HG03045 (cell line): ENCODE data around the gene CIC.

ENCODE experiments used
- ATAC-seq: cut with Tn5 transposase; IDR thresholded peaks from one replicate; pipeline ENCODE4 v1.9.1; 2021; ENCODE audit warnings: mild to moderate bottlenecking, moderate library complexity; ENCODE audit not compliant: unreplicated experiment

Gene CIC

GRCh38 chr19:42286349-42287016 lies 17.4 kb downstream of the CIC start:
- no peak for ATAC-seq

GRCh38 chr19:42287017-42287826 lies 18.2 kb downstream of the CIC start:
- no peak for ATAC-seq

DNA sequence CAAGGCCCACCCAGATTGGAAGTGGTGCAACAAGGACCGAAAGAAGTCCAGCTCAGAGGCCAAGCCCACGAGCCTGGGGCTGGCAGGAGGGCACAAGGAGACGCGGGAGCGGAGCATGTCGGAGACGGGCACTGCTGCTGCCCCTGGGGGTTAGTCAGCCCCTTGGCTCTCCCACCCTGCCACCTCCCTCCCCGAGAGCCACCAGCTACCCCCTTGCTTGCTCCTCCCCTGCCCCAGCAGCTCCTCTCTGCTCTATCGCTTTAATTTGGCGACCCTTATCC lies 18.7 kb downstream of the CIC start:
- no peak for ATAC-seq

DNA sequence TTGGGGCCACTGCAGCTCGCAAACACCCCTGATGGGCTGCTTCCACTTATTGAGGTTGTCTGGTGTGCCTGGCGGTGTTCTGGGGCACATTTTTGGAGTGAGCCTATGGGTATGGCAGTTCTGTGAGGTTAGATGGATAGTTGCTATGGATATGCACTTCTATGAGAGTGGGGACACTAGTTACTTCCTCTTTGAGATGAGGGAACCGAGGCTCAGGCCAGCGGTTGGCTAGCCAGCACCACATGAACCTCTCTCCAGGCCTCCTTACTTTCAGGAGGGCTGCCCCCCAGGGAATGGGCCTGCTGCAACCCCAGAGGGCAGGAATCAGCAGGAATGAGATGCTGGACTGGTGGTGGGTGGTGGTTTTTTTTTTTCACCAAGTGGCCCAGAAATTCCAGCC lies 19.3 kb downstream of the CIC start:
- no peak for ATAC-seq

DNA sequence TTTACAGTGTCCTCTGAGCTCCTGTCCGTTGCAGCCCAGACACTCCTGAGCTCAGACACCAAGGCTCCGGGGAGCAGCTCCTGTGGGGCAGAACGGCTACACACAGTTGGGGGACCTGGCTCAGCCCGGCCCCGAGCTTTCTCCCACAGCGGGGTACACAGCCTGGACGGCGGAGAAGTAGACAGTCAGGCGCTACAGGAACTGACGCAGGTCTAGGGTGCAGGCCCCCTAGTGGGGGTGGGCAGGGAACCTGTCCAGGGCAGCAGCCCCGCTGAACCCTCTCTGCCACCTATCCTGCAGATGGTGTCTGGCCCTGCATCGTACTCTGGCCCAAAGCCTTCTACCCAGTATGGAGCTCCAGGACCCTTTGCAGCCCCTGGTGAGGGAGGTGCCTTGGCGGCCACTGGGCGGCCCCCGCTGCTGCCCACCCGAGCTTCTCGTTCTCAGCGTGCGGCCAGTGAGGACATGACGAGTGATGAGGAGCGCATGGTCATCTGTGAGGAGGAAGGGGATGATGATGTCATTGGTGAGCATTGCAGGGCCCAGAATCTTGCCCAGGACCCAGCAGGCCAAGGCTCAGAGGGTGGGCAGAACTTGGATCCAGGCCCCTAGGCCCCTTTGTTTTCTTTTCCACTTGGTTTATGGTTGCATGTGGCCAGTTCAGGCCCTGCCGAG lies 20.0 kb downstream of the CIC start:
- no peak for ATAC-seq

DNA sequence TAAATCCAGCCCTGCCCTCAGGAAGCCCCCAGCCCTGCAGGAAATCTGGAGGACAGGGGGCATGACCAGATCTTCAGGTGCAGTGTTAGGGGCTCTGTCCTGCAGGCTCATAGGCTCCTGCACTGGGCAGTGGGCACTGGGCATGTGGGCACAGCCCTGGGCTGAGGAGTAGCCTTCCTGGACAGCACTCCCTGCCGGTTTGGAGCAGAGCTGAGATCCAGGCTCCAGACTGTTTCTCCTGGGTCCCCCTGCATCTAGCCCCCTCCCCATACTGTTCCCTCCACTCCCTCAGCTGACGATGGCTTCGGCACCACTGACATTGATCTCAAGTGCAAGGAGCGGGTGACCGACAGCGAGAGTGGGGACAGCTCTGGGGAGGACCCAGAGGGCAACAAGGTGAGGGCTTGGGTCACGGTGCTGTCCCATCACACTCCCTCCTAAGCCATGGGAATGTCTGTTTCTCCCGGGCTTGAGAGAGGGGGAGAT lies 20.5 kb downstream of the CIC start:
- no peak for ATAC-seq

- ATAC-seq: no peak
Observed at GRCh38 chr19:42290136-42290522, 21.1 kb downstream of the CIC start.

- no peak for ATAC-seq
Observed at GRCh38 chr19:42290523-42291434, 21.7 kb downstream of the CIC start.

DNA sequence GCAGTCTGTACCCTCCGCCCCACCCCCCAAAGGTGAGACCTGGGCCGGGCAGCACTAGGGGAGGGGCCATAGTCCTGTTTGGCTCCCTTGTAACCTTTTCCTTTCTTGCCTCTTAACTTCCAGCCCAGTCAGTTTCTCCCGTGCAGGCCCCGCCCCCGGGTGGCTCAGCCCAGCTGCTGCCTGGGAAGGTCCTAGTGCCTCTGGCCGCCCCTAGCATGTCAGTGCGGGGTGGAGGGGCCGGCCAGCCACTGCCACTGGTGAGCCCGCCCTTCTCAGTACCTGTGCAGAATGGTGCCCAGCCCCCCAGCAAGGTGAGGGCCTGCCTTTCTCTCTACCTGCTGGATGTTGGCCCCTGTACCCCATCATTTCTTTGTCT lies 22.4 kb downstream of the CIC start:
- ATAC-seq: no peak

DNA sequence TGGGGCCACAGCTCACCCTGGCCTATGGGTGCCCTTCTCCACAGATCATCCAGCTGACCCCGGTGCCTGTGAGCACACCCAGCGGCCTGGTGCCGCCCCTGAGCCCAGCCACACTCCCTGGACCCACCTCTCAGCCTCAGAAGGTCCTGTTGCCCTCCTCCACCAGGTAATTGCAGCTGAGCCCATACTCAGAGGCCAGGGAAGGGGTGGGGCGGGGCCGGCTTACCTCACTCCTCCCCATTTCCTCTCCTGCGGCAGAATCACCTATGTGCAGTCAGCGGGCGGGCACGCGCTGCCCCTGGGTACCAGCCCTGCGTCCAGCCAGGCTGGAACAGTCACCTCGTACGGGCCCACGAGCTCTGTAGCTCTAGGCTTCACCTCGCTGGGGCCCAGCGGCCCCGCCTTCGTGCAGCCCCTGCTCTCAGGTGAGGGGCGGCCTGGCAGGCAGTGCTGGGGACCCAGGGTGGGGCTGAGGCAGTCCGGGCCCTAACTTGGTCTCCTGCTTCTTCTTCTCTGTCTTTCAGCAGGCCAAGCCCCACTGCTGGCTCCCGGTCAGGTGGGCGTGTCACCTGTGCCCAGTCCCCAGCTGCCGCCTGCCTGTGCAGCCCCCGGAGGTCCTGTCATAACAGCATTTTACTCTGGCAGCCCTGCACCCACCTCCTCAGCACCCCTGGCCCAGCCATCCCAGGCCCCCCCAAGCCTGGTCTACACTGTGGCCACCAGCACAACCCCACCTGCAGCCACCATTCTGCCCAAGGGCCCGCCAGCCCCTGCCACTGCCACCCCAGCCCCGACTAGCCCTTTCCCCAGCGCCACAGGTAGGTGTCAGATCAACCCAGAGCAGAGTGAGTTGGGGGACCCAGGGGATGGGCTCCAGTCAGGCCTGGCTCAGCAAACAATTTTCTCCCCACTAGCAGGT lies 23.2 kb downstream of the CIC start:
- ATAC-seq: no peak

GRCh38 chr19:42292963-42293362 lies 23.9 kb downstream of the CIC start:
- no peak for ATAC-seq

- ATAC-seq: no peak
Observed at GRCh38 chr19:42293540-42293939, 24.5 kb downstream of the CIC start.

DNA sequence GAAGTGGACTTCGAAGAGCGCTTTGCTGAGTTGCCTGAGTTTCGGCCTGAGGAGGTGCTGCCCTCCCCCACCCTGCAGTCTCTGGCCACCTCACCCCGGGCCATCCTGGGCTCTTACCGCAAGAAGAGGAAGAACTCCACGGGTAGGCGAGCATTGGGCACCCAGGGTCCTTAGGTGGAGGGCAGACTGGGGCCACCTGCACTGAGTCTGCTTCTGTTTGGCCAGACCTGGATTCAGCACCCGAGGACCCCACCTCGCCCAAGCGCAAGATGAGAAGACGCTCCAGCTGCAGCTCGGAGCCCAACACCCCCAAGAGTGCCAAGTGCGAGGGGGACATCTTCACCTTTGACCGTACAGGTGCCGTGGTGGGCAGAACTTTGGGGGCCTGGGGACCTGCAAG lies 24.9 kb downstream of the CIC start:
- ATAC-seq: no peak

- no peak for ATAC-seq
Observed at GRCh38 chr19:42294471-42295137, 25.6 kb downstream of the CIC start.

DNA sequence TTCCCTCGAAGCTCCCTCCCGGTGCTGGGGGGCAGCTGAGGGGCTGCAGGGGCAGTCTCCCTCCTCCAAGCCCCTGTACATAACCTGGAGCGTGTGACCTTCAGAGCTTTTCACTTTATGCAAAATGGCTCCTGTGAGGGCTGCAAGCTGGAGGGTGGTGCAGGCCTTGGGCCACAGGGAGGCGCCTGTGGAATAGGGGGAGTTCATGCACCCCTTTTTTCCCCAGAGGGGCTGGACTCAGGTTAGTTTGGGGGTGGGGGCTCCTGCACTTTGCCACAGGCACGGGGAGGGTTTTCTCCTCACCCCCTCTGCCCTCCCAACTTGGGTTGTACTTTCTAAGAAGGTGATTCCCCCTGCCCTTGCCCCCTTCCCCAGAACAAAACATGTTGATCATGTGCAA lies 26.3 kb downstream of the CIC start:
- ATAC-seq: no peak

DNA sequence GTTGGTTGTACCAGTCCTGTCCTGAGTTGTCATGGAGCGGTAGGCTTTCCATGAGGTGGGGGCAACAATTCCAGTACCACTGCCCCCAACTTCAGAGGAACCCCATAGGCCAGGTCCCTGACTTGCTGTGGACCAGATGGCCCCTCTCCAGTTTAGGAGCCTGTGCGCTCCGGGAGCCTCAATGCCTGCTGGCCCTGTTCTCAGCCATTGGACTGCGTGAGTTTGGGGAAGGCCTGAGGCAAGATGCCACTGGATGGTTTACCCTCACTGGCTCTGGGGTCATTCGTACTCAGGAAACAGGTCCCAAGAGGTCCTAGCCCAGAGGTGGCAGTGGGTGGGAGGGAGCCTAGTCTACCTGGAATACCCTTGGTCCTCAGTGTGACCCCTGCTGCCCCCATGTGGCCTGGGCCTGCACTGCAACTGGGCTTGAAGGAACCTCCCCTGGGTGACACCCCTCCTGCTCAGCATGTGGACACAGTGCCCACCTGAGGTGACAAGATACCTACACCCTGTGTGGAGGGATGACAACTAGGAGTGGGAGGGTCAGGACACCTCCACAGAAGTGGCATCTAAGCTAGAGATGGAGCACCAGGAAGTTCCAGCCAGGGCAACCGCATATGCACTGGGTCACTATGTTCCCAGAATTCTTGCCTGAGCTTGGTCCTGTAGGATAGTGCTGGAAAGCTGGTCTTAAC lies 26.9 kb downstream of the CIC start:
- ATAC-seq: no peak

DNA sequence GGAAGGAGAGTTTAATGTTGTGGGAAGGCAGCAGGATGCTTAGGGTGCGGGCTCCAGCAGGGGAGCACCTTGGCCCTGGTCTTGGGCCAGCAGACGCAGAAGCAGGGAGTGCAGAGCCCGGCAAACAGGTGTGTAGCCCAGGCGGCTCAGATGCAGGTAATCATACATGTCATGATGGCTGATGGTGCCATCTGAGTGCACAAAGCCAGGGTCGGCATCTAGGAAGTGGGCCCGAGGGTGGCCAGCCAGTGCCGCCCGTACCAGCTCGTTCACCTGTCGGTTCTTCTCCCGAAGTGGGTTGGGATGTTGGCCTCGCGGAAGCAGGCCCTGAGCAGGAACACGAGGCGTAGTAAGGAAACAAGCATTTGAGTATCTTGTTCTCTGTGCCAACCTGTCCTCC lies 28.0 kb downstream of the CIC start:
- no peak for ATAC-seq

DNA sequence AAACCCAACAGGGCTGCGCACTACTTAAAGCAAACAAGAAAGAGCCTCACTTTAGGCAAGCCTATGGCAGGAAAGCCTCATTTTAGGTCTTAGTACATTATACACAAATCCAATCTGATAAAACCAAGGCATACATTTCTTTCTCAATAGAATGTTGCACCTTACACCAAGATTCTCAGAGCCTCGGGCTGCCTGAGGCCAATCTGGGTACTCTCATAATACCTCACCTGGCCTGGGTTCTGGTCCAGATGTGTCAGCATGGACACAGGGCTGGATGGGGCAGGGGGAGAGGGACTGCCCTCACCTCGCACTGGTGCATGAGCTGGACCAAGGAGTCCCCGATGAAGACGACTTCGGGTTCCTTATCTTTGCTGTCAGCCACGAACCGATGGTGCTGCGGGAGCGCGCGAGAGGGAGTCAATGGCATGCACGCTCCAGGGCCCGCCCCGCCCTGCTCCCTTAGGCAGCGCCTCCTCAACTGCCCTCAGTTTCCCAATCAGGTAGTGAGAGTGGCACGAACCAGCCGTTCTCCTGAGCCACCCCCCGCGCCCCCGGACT lies 32.7 kb downstream of the CIC start, which contains the start of gene PRR19:
Gene PRR19, plus strand, starts transcription at position 487 of the 558 bp plus-strand sequence. CDS start 7,453 bp downstream, outside the sequence.
- peak; percentile 5 for ATAC-seq

- no peak for ATAC-seq
Observed at GRCh38 chr19:42303101-42303464, 34.0 kb downstream of the CIC start.
